Measurements from ENCODE around the gene ATOH8. TPM values are rescaled to one million over a fixed set of nuclear protein-coding genes. Genes with fewer than 3 reads are reported as not detected.

ATOH8 gene
- total RNA-seq, 1 donor from 2014 or later, result 44.9 TPM

DNA sequence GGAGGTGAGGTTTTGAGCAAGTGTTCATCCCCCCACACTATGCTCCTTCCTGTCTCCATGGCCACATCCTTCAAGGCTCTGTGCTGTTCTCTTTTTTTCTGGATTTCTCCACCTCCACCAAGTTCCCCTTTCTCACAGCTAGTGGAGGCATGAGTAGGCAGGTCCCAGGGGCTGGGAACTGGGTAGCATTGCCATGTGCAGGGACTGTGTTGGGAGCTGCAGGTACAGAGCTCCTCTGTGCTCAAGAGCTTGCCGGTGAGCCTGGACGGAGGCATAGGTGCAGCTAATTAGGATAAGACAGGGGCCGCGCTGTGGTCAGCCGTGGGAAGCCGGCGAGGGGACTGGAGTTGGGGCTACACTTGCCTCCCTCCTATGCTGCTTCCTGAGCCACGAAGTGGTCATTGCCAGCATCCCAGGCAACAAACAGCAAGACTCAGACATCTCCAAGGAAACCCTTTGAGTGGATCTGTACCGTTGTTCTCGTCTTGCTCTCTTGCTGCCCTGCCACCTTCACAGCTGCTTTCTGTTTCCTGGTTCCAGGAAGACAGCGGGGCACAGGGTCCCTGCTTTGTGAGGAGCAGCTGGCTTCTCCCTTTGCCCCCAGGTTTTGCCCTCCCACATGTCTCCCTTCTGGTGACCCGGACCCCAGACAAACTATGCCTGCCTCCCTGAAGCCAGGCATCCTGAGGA is 36.9 kb downstream of the ATOH8 start:
- no peak for DNase-seq
- intact Hi-C loops (cut with DNase I), result no loop called here
- no peak for TF ChIP-seq CTCF (IDR thresholded peaks at IDR 0.05)
- no peaks in the 10 kb centered on the region for H3K27me3 ChIP-seq (ENCODE audit: low read depth)
- H3K9me3 ChIP-seq, result no peaks in the 10 kb centered on the region
- H3K4me3 ChIP-seq, result no peak overlapping the region
- peak in 1 of 2 donors; percentile 21 for ATAC-seq
- peaks cover 55% of the 10 kb centered on the region for H3K4me1 ChIP-seq
- no peak overlapping the region for H3K27ac ChIP-seq
- peaks cover 45% of the 10 kb centered on the region for H3K36me3 ChIP-seq

- Histone ChIP-seq H3K27ac (peak overlapping the region; percentile 74), H3K27me3 (ENCODE audit: low read depth) (no peaks in the 10 kb centered on the region), H3K36me3 (peaks cover 38% of the 10 kb centered on the region), H3K9me3 (no peaks in the 10 kb centered on the region), H3K4me1 (peaks cover 58% of the 10 kb centered on the region), H3K4me3 (no peak overlapping the region)
- no peak for ATAC-seq
- DNase-seq, result no peak
- TF ChIP-seq CTCF (IDR thresholded peaks at IDR 0.05), result no peak
- intact Hi-C loops (cut with DNase I), result no loop called here
Observed at GRCh38 chr2:85791704-85792565, 38.1 kb downstream of the ATOH8 start.

- Histone ChIP-seq H3K27ac (peak overlapping the region; percentile 74), H3K27me3 (ENCODE audit: low read depth) (no peaks in the 10 kb centered on the region), H3K4me1 (peaks cover 68% of the 10 kb centered on the region), H3K4me3 (no peak overlapping the region), H3K9me3 (no peaks in the 10 kb centered on the region), H3K36me3 (peaks cover 29% of the 10 kb centered on the region)
- intact Hi-C loops (cut with DNase I), result no loop called here
- no peak for TF ChIP-seq CTCF (IDR thresholded peaks at IDR 0.05)
- ATAC-seq, result peak in 1 of 2 donors; percentile 25
- no peak for DNase-seq
Observed at GRCh38 chr2:85792783-85793441, 39.1 kb downstream of the ATOH8 start.

GRCh38 chr2:85793584-85793983 is 39.8 kb downstream of the ATOH8 start:
- H3K36me3 ChIP-seq, result peaks cover 23% of the 10 kb centered on the region
- ATAC-seq, result peak in 1 of 2 donors; percentile 34
- H3K9me3 ChIP-seq, result no peaks in the 10 kb centered on the region
- DNase-seq, result no peak
- peak overlapping the region; percentile 74 for H3K27ac ChIP-seq
- no peaks in the 10 kb centered on the region for H3K27me3 ChIP-seq (ENCODE audit: low read depth)
- no peak overlapping the region for H3K4me3 ChIP-seq
- H3K4me1 ChIP-seq, result peaks cover 68% of the 10 kb centered on the region
- intact Hi-C loops (cut with DNase I), result no loop called here
- no peak for TF ChIP-seq CTCF (IDR thresholded peaks at IDR 0.05)

- H3K4me3 ChIP-seq, result no peak overlapping the region
- TF ChIP-seq CTCF (IDR thresholded peaks at IDR 0.05), result no peak
- H3K4me1 ChIP-seq, result peaks cover 68% of the 10 kb centered on the region
- intact Hi-C loops (cut with DNase I), result no loop called here
- DNase-seq, result no peak
- no peak for ATAC-seq
- H3K36me3 ChIP-seq, result peaks cover 19% of the 10 kb centered on the region
- no peaks in the 10 kb centered on the region for H3K9me3 ChIP-seq
- H3K27me3 ChIP-seq (ENCODE audit: low read depth), result no peaks in the 10 kb centered on the region
- peak overlapping the region; percentile 58 for H3K27ac ChIP-seq
Observed at GRCh38 chr2:85794038-85794441, 40.2 kb downstream of the ATOH8 start.
